Progenitor cell of endocrine pancreas (in vitro differentiated cells): ENCODE data around the gene TMEM89. TPM values are rescaled to one million over a fixed set of nuclear protein-coding genes. Genes with fewer than 3 reads are reported as not detected.

Experiments used
- DNase-seq: peaks from one replicate; pipeline ENCODE4 v3.0.0; 2021; ENCODE audit warnings: low spot score; ENCODE audit not compliant: unreplicated experiment
- H3K27ac Mint-ChIP-seq: 2 replicates; pipeline ENCODE4 v1.8.0; 2021; ENCODE audit warnings: mild to moderate bottlenecking, moderate library complexity, mixed read lengths
- H3K27me3 Mint-ChIP-seq: 2 replicates; pipeline ENCODE4 v1.8.0; 2021; ENCODE audit warnings: mixed read lengths
- H3K36me3 Mint-ChIP-seq: 2 replicates; pipeline ENCODE4 v1.8.0; 2022; ENCODE audit warnings: mixed read lengths; ENCODE audit not compliant: insufficient read depth
- H3K4me1 Mint-ChIP-seq: 2 replicates; pipeline ENCODE4 v1.8.0; 2021; ENCODE audit warnings: low read depth, mixed read lengths
- H3K4me3 Mint-ChIP-seq: 2 replicates; pipeline ENCODE4 v1.8.0; 2021; ENCODE audit warnings: low read depth, mild to moderate bottlenecking, moderate library complexity, mixed read lengths
- H3K9me3 Mint-ChIP-seq: 2 replicates; pipeline ENCODE4 v1.8.0; 2021; ENCODE audit warnings: low read depth, mixed read lengths
- CTCF ChIP-seq: fragments of 200-600 bp; sonication (generic); IDR thresholded peaks from one replicate; pipeline ENCODE4 v1.5.0; 2021; ENCODE audit warnings: antibody characterized with exemption, mild to moderate bottlenecking; ENCODE audit not compliant: unreplicated experiment
- total RNA-seq: library from RNA; stranded (reverse); gene quantifications from 2 replicates; pipeline ENCODE4 v1.2.1, GENCODE V29; 2021

Gene TMEM89
- total RNA-seq, 1 donor from 2014 or later, result not detected

- H3K9me3 Mint-ChIP-seq, result no peaks in the 10 kb centered on the region
- peak within 1 kb of the TSS; percentile 97 for H3K27ac Mint-ChIP-seq
- peaks cover 8% of the 10 kb centered on the region for H3K36me3 Mint-ChIP-seq
Observed at GRCh38 chr3:48609088-48610005, 12.2 kb downstream of the TMEM89 start, which contains the start of gene UQCRC1. Gene UQCRC1 (minus strand): TSS chr3:48609646. CDS start chr3:48609620, 26 bp downstream.

GRCh38 chr3:48607519-48607918 lies 14.1 kb downstream of the TMEM89 start:
- DNase-seq, result no peak
- H3K27me3 Mint-ChIP-seq, result no peaks in the 10 kb centered on the region
- H3K36me3 Mint-ChIP-seq, result peaks cover 13% of the 10 kb centered on the region
- H3K4me3 Mint-ChIP-seq, result peak overlapping the region; percentile 99
- peaks cover 20% of the 10 kb centered on the region for H3K4me1 Mint-ChIP-seq
- H3K9me3 Mint-ChIP-seq, result no peaks in the 10 kb centered on the region
- no peak for TF ChIP-seq CTCF
- H3K27ac Mint-ChIP-seq, result no peak overlapping the region

More at GRCh38 chr3:48609088-48610005, 12.2 kb downstream of the TMEM89 start, which contains the start of gene UQCRC1:
- DNase-seq, result peak; percentile 89
- TF ChIP-seq CTCF, result peak; percentile 67
- peaks cover 23% of the 10 kb centered on the region for H3K4me1 Mint-ChIP-seq
- H3K27me3 Mint-ChIP-seq, result no peaks in the 10 kb centered on the region
- peak within 1 kb of the TSS; percentile 99 for H3K4me3 Mint-ChIP-seq

GRCh38 chr3:48601622-48601994 lies 20.0 kb downstream of the TMEM89 start:
- H3K27me3 Mint-ChIP-seq, result no peaks in the 10 kb centered on the region
- TF ChIP-seq CTCF, result no peak
- peaks cover 14% of the 10 kb centered on the region for H3K36me3 Mint-ChIP-seq
- no peak for DNase-seq
- no peaks in the 10 kb centered on the region for H3K4me1 Mint-ChIP-seq
- no peaks in the 10 kb centered on the region for H3K9me3 Mint-ChIP-seq
- no peak overlapping the region for H3K4me3 Mint-ChIP-seq
- H3K27ac Mint-ChIP-seq, result no peak overlapping the region

GRCh38 chr3:48600711-48601621 lies 20.6 kb downstream of the TMEM89 start:
- no peak for DNase-seq
- peaks cover 14% of the 10 kb centered on the region for H3K36me3 Mint-ChIP-seq
- no peaks in the 10 kb centered on the region for H3K4me1 Mint-ChIP-seq
- TF ChIP-seq CTCF, result no peak
- H3K27me3 Mint-ChIP-seq, result peaks cover 3% of the 10 kb centered on the region
- no peak overlapping the region for H3K4me3 Mint-ChIP-seq
- H3K27ac Mint-ChIP-seq, result no peak overlapping the region
- no peaks in the 10 kb centered on the region for H3K9me3 Mint-ChIP-seq
